Cardiac fibroblast (primary cell): ENCODE measurements around the gene ANK2.

Experiments used
- DNase-seq, 2 donors: peaks; one replicate each; pipeline versions ENCODE4 v3.0.0 to v3.0.0-alpha.2; 2010; ENCODE audit warnings: low read depth in 2 of 2
- H3K4me3 ChIP-seq, 2 donors: replicated peaks in 1 of 2; 1 replicate in 1 of 2; 2 replicates in 1 of 2; pipeline ENCODE4 v1.5.1; 2011; ENCODE audit warnings: low read depth in 2 of 2, low read length in 2 of 2, mild to moderate bottlenecking in 2 of 2, moderate library complexity in 1 of 2
- TF ChIP-seq, protein P1 (sequence below): IDR thresholded peaks from one replicate; pipeline ENCODE4 v1.5.1; 2011; ENCODE audit warnings: low read depth, mild to moderate bottlenecking, low read length, inconsistent platforms

ANK2 gene

DNA sequence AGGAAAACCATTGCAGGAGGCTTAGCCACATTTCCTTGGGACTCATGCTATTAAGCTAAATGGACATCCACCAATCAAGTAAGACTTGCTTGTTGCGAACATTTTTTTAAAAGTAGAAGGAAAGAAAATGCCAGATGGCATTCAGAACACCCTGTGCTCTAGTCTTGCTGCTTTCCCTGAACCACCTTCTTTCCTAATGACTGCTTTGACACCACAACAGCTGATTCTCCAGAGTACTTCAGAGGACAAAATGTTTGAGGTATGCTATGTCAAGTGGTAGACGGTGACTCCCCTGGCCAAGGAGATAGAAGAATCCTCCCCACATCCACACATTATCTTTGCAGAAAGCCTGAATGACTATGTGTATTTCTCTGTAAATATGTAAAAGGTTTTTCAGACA, 65.4 kb downstream of the ANK2 start:
- no peak overlapping the region for H3K4me3 ChIP-seq
- TF ChIP-seq, protein P1, sequence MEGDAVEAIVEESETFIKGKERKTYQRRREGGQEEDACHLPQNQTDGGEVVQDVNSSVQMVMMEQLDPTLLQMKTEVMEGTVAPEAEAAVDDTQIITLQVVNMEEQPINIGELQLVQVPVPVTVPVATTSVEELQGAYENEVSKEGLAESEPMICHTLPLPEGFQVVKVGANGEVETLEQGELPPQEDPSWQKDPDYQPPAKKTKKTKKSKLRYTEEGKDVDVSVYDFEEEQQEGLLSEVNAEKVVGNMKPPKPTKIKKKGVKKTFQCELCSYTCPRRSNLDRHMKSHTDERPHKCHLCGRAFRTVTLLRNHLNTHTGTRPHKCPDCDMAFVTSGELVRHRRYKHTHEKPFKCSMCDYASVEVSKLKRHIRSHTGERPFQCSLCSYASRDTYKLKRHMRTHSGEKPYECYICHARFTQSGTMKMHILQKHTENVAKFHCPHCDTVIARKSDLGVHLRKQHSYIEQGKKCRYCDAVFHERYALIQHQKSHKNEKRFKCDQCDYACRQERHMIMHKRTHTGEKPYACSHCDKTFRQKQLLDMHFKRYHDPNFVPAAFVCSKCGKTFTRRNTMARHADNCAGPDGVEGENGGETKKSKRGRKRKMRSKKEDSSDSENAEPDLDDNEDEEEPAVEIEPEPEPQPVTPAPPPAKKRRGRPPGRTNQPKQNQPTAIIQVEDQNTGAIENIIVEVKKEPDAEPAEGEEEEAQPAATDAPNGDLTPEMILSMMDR = no peak
- DNase-seq = no peak

DNA sequence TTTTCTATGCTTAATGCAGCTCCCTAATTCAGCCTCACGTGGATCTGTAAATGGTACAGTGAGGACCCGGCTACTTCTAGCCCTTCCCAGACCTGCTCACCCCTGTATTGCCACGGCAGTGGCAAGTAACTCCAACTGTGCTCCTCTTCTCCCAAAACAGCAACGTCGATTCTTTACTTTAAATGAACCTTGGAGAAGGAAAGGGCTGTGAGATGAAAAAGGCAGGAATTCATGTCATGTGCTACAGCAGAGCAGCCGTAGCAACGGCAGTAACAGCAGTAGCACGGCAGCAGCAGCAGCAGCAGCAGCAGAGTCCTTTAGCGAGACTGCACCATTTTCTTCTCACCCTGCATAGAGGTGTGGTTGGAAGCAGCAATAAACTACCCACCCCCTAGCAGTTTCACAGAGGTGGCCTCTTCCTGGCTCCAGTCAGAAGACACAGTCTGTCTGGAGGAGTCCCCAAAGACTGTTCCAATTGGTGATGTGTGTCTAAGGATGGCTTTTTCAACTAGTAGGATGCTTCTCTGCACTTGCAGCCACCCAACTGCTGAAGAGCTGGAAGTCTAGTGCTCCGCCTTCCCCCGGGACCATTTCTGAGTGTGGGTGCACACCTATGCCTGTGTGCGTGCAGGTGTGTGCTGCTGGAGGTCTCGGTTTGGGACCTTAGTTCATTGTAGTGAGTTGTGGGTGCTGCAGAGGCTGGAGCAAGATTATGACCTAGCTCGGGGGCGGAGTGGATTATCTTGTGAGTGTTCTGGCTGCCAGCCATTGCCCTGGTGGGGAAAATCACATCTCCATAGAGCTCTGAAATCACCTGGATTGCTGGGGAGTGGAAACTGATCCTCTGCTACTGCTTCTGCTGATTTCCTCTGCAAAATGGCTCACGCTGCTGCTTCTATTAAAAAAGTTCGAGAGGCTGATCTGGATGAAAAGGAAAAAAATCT, 67.2 kb downstream of the ANK2 start:
- TF ChIP-seq, protein P1 = no peak
- peak in 1 of 2 donors; percentile 3 for DNase-seq
- H3K4me3 ChIP-seq = no peak overlapping the region

DNA sequence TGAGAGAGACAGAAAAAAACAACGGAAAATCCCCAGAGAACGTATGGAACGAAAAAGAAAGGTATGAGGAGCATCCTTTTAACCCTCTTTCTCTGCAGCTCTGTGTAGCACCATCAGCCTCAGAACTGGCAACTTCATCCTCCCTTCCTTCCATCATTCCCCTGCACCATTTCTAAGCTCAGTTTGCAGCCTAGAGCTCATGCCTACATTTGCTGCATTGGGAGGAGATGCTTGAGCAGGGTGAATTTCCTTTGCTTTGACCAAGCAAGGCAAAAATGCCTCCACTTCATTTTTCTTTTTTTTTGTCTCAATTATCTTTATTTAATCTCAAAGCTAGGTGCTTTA, 67.9 kb downstream of the ANK2 start:
- H3K4me3 ChIP-seq = no peak overlapping the region
- no peak for DNase-seq
- TF ChIP-seq, protein P1 = no peak

DNA sequence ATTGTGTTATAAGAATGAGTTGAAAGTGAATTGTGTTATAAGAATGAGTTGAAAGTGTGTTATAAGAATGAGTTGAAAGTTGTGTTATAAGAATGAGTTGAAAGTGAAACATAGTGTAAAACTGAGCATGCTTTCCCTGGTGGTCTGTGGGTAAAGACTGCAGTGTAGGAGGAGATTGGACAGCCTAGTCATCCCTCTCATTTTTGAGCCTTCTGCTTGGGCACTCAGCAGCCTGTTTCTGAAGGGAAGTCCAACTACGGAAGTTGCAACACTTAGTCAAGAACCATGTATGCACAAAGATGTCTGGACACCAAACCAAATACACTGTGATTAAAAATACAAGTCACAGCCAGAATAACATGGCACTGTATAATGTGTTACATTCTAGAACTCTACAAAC, 72.6 kb downstream of the ANK2 start:
- no peak for DNase-seq
- TF ChIP-seq, protein P1 = no peak
- H3K4me3 ChIP-seq = no peak overlapping the region

DNA sequence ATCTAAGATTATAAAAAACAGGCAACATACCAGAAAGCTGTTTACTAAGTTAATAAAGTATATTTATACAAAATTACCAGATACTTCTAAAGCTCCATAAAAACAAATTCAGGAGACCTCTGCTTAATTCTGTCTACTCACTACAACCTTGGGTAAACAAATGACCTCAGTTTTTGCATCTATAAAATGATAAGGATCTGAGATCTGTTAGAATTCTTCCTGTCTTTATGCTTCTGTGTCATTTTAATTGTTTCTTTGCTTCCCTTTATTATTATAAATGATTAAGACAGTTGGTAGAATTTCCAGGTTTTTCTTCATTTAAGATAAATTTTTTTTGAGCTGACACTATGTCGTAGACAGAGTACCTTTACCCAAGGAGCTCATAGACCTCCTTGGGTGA, 76.0 kb downstream of the ANK2 start:
- no peak for DNase-seq
- TF ChIP-seq, protein P1 = no peak
- H3K4me3 ChIP-seq = no peak overlapping the region

DNA sequence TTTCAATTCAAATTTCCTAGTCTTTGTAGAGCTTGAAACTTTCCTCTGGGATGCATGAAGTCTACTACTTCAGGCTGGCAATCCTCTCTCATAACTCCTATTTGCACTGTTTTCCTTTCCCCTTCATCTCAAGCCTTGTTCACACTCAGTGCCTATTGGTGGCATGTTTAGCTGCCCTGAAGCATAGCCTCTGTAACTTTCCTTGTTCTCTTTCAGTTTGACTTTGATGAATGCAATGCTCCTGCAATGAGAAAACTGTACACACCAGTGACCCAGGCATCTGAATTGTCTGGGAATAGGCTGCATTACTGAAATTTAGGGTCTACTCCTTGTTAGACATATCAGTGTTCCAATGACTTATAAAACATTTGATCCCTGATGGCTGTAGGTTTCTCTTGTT, 81.7 kb downstream of the ANK2 start:
- TF ChIP-seq, protein P1 = no peak

More for the DNA sequence above, 81.7 kb downstream of the ANK2 start:
- no peak overlapping the region for H3K4me3 ChIP-seq
- no peak for DNase-seq
